HepG2 (cell line): ENCODE data around the gene ANXA9. TPM values are rescaled to one million over a fixed set of nuclear protein-coding genes. Genes with fewer than 3 reads are reported as not detected.

Experiments used
- ATAC-seq: fragments of 200-7000 bp; cut with Tn5 transposase; 3 replicates; pipeline ENCODE4 v1.9.1; 2020; ENCODE audit warnings: mild to moderate bottlenecking, moderate library complexity
- BruUV-seq: library from RNA; stranded (reverse); fragments of 400-500 nt; replicated peaks from 2 replicates; lab custom pipeline; 2021; lab: Mats Ljungman, UMichigan
- CTCF ChIA-PET: fragments of 300-600 bp; formaldehyde crosslinking; extraction: SDS; loops from one replicate; lab custom pipeline; 2021; ENCODE audit warnings: low total read pairs, inconsistent platforms, low intra/inter-chr PET ratio; lab: Yijun Ruan, JAX
- POLR2A ChIA-PET: fragments of 350-600 bp; sonication (Branson Sonifier 250); formaldehyde crosslinking; loops from one replicate; lab custom pipeline; 2020; ENCODE audit warnings: antibody characterized with exemption, inconsistent platforms; lab: Yijun Ruan, JAX
- DNase-seq: peaks from one replicate; pipeline ENCODE4 v3.0.0-alpha.2; 2015; ENCODE audit warnings: low spot score
- FAIRE-seq: peaks from 3 replicates; lab custom pipeline; 2011; peaks lifted over from hg19 to GRCh38; lab: Jason Lieb, UNC
- H2AFZ ChIP-seq: one replicate; pipeline ENCODE4 v1.6.1; 2011; ENCODE audit warnings: low read length, inconsistent platforms
- H3K27ac ChIP-seq: fragments of 300-600 bp; 3 replicates; pipeline ENCODE4 v1.8.0; 2011; ENCODE audit warnings: mixed run types, mild to moderate bottlenecking, mixed read lengths, low read length, inconsistent platforms; ENCODE audit not compliant: insufficient read depth; ENCODE audit errors: extremely low read length
- H3K27me3 ChIP-seq, 2 experiments: fragments of 200-600 bp in 1 of 2; 2 replicates in 1 of 2; 3 replicates in 1 of 2; pipeline versions ENCODE4 v1.6.0 to v1.8.0; 2011; ENCODE audit warnings: low read length in 2 of 2, mild to moderate bottlenecking in 2 of 2, moderate library complexity in 2 of 2, inconsistent platforms in 1 of 2; ENCODE audit not compliant: insufficient read depth in 2 of 2, control insufficient read depth in 1 of 2
- H3K36me3 ChIP-seq, 2 experiments: fragments of 200-600 bp in 1 of 2; replicated peaks in 1 of 2; 2 replicates in 1 of 2; 3 replicates in 1 of 2; pipeline versions ENCODE4 v1.5.1 to v1.8.0; 2011; ENCODE audit warnings: low read length in 2 of 2, inconsistent platforms in 1 of 2; ENCODE audit not compliant: insufficient read depth in 2 of 2, control insufficient read depth in 1 of 2
- H3K4me1 ChIP-seq: 2 replicates; pipeline ENCODE4 v1.5.1; 2012; ENCODE audit warnings: low read length, inconsistent platforms; ENCODE audit not compliant: insufficient read depth
- H3K4me2 ChIP-seq: 2 replicates; pipeline ENCODE4 v1.6.0; 2011; ENCODE audit warnings: low read depth, low read length, inconsistent platforms
- H3K4me3 ChIP-seq, 3 experiments: fragments of 200-600 bp in 1 of 3; sonication (generic), shearing (Covaris generic) in 1 of 3; replicated peaks in 1 of 3; 2 replicates each; pipeline ENCODE4 v1.5.1; 2011 to 2016; ENCODE audit warnings: low read length in 3 of 3, inconsistent platforms in 2 of 3, low read depth in 2 of 3, mild to moderate bottlenecking in 2 of 3, control low read depth in 1 of 3, mixed read lengths in 1 of 3; ENCODE audit not compliant: insufficient read depth in 1 of 3
- H3K79me2 ChIP-seq: one replicate; pipeline ENCODE4 v1.6.1; 2011; ENCODE audit warnings: low read length, inconsistent platforms; ENCODE audit not compliant: insufficient read depth
- H3K9ac ChIP-seq: 2 replicates; pipeline ENCODE4 v1.6.0; 2011; ENCODE audit warnings: mild to moderate bottlenecking, low read depth, low read length, inconsistent platforms; ENCODE audit not compliant: insufficient read depth
- H3K9me3 ChIP-seq: 2 replicates; pipeline ENCODE4 v1.5.1; 2012; ENCODE audit warnings: mild to moderate bottlenecking, low read length
- H4K20me1 ChIP-seq: 2 replicates; pipeline ENCODE4 v1.6.0; 2011; ENCODE audit warnings: inconsistent platforms, mild to moderate bottlenecking, low read length, moderate library complexity; ENCODE audit not compliant: insufficient read depth
- AGO2 ChIP-seq: fragments of 200-400 bp; formaldehyde crosslinking; optimal IDR thresholded peaks from 2 replicates; pipeline ENCODE3; 2017; ENCODE audit warnings: mild to moderate bottlenecking, low read depth, low read length, moderate library complexity
- CCDC6 ChIP-seq: sonication (generic); formaldehyde crosslinking; IDR thresholded peaks from 2 replicates; pipeline ENCODE4 v1.8.1; 2022; ENCODE audit warnings: mild to moderate bottlenecking, missing genetic modification reagents, moderate library complexity
- CEBPB ChIP-seq: IDR thresholded peaks from 2 replicates; pipeline ENCODE4 v1.6.1; 2011; ENCODE audit warnings: low read depth, low read length, improper control_type of control experiment, borderline replicate concordance
- IKZF4 ChIP-seq: sonication (generic); formaldehyde crosslinking; IDR thresholded peaks from 2 replicates; pipeline ENCODE4 v1.5.1; 2020; ENCODE audit warnings: borderline replicate concordance, mild to moderate bottlenecking, low read depth, missing genetic modification reagents; ENCODE audit errors: not compliant biosample characterization
- KAT8 ChIP-seq: IDR thresholded peaks from 2 replicates; pipeline ENCODE4 v1.6.1; 2016; ENCODE audit warnings: missing genetic modification reagents, missing compliant biosample characterization
- KDM2A ChIP-seq: sonication (generic); formaldehyde crosslinking; IDR thresholded peaks from 2 replicates; pipeline ENCODE4 v1.4.0; 2020; ENCODE audit warnings: low read depth, missing genetic modification reagents, borderline replicate concordance
- KLF13 ChIP-seq: sonication (generic); formaldehyde crosslinking; IDR thresholded peaks from 2 replicates; pipeline ENCODE4 v1.4.0; 2020; ENCODE audit warnings: mild to moderate bottlenecking, missing genetic modification reagents
- MIXL1 ChIP-seq: IDR thresholded peaks from 2 replicates; pipeline ENCODE4 v1.6.1; 2016
- PITX1 ChIP-seq: sonication (generic); formaldehyde crosslinking; IDR thresholded peaks from 2 replicates; pipeline ENCODE4 v1.5.1; 2020; ENCODE audit warnings: mild to moderate bottlenecking, missing genetic modification reagents
- RAD21 ChIP-seq: fragments of 450-650 bp; formaldehyde crosslinking; IDR thresholded peaks from 2 replicates; pipeline ENCODE4 v1.5.0; 2020; ENCODE audit warnings: mild to moderate bottlenecking
- RBFOX2 ChIP-seq: fragments of 200-400 bp; formaldehyde crosslinking; IDR thresholded peaks from 2 replicates; pipeline ENCODE4 v1.6.1; 2017; ENCODE audit warnings: low read depth, mild to moderate bottlenecking, low read length
- SMC3 ChIP-seq: IDR thresholded peaks from 2 replicates; pipeline ENCODE4 v1.6.1; 2011; ENCODE audit warnings: low read length, improper control_type of control experiment
- SRSF1 ChIP-seq: fragments of 200-400 bp; formaldehyde crosslinking; optimal IDR thresholded peaks from 2 replicates; pipeline ENCODE3; 2017; ENCODE audit warnings: mild to moderate bottlenecking, low read depth, low read length, moderate library complexity
- STAG1 ChIP-seq: sonication (generic); formaldehyde crosslinking; IDR thresholded peaks from 2 replicates; pipeline ENCODE4 v1.4.0; 2020; ENCODE audit warnings: missing genetic modification reagents
- ZBTB33 ChIP-seq: sonication (generic); formaldehyde crosslinking; IDR thresholded peaks from 2 replicates; pipeline ENCODE4 v1.4.0; 2020; ENCODE audit warnings: missing genetic modification reagents
- ZNF7 ChIP-seq: IDR thresholded peaks from 2 replicates; pipeline ENCODE4 v1.6.1; 2016; ENCODE audit warnings: missing biosample characterization, missing genetic modification reagents
- WGBS: methylation state at CpG from one replicate; pipeline ENCODE4 v1.1.6; 2017; ENCODE audit warnings: low lambda C conversion rate; 5-methylcytosine and 5-hydroxymethylcytosine counted together
- in situ Hi-C: cut with HindIII; loops from 2 replicates; pipeline ENCODE4 v1.10.0; 2017; ENCODE audit warnings: low pct_unique_long_range_greater_than_20kb; ENCODE audit not compliant: extremely low pct_ligation_motif_present
- intact Hi-C: fragments of 100-400 bp; cut with micrococcal nuclease; formaldehyde crosslinking; loops from one replicate; pipeline ENCODE4 v1.10.0; 2022; ENCODE audit not compliant: unreplicated experiment
- polyA plus RNA-seq, 8 experiments: library from polyadenylated mRNA; depleted of rRNA in 3 of 8; stranded (reverse) in 7 of 8; unstranded in 1 of 8; fragments of >200 nt; fragmentation: Illumina TruSeq in 4 of 8; extraction: Trizol in 4 of 8; gene quantifications; 2 replicates each; pipeline versions ENCODE4 v1.2.1 to v1.2.3, GENCODE V29; 2011 to 2016; ENCODE audit warnings: low read depth in 4 of 8, missing spikeins in 1 of 8, mixed read lengths in 1 of 8; ENCODE audit not compliant: insufficient read depth in 1 of 8
- total RNA-seq, 5 experiments: library from RNA; depleted of rRNA; stranded (reverse); fragments of >200 nt; fragmentation: Illumina TruSeq; extraction: Trizol; gene quantifications; 2 replicates each; pipeline ENCODE4 v1.2.3, GENCODE V29; 2016; ENCODE audit warnings: low read depth in 1 of 5
- TF ChIP-seq, protein P1 (sequence below): sonication (generic); formaldehyde crosslinking; IDR thresholded peaks from 2 replicates; pipeline ENCODE4 v1.5.0; 2020; ENCODE audit warnings: missing genetic modification reagents

Gene ANXA9
- total and polyA plus RNA-seq, 2 of the 13 experiments (the other 11 are each of a cell fraction or from before 2014, with no cell fraction given): 13.3 to 23.9 TPM

GRCh38 chr1:150995896-150996295, 13.8 kb downstream of the ANXA9 start (continued):
- TF ChIP-seq, protein P1, sequence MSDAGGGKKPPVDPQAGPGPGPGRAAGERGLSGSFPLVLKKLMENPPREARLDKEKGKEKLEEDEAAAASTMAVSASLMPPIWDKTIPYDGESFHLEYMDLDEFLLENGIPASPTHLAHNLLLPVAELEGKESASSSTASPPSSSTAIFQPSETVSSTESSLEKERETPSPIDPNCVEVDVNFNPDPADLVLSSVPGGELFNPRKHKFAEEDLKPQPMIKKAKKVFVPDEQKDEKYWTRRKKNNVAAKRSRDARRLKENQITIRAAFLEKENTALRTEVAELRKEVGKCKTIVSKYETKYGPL (CRISPR knock-in tag): no peak
- TF ChIP-seq ZBTB33 (CRISPR knock-in tag) (peak; percentile 63; the same call in 1 of the 2 replicates), SMC3 (0 out of 2 replicates have a peak, but pooled peaks have one; percentile 47), KDM2A (0 out of 2 replicates have a peak, but pooled peaks have one; percentile 17), MIXL1 (CRISPR knock-in tag) (0 out of 2 replicates have a peak, but pooled peaks have one; percentile 13), CEBPB (no peak), KLF13 (no peak), KAT8 (CRISPR knock-in tag) (0 out of 2 replicates have a peak, but pooled peaks have one; percentile 14), RAD21 (peak; percentile 66), STAG1 (peak; percentile 75), PITX1 (CRISPR knock-in tag) (no peak)

DNA sequence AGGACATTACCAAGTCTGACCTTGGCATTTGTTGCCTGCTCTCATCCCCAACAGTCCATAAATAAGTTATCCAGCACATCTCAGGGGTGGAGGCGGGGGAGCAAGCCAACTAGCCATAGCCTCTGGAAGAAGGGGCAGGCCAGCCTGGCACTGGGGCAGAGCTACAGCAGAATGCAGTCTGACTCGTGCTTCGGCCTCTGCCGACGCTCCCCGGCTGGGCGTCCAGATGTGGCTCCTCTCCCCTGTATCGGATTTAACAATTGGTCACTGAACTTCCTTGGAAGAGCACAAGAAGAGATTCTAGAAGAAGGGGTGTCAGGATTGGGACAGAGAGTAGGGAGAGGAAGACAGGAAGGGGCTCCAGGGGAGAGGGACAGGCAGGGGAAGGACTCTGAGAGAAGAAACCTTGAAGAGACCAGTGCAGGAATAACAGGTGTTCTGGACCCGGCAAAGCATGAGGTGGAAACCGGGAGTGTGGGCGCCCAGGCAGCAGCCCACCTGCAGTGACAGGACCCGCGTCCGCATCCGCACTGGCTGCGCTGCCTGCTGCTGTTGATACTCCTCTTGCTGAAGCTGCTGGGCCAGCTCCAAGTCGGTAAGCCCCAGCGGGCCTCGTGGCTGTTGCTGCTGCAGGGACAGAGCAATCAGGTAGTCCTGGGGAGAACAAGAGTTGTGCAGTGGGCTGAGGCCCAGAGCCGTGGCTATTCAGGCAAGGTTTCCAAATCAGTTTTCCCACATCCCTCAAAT, 15.2 kb downstream of the ANXA9 start:
- CTCF ChIA-PET: no interaction called here
- no peak overlapping the region for H3K9ac ChIP-seq
- no peak overlapping the region for H2AFZ ChIP-seq
- BruUV-seq: no TSS peak
- H3K4me2 ChIP-seq: no peak overlapping the region
- FAIRE-seq (no peak), ATAC-seq (no peak), DNase-seq (no peak)
- TF ChIP-seq ZNF7: no peak
- no peak for TF ChIP-seq CCDC6 (CRISPR knock-in tag)
- TF ChIP-seq RBFOX2: 0 out of 2 replicates have a peak, but pooled peaks have one; percentile 48
- no peak for TF ChIP-seq IKZF4
- peak; percentile 60 for TF ChIP-seq AGO2
- TF ChIP-seq SRSF1: no peak
- no peaks in the 10 kb centered on the region for H3K79me2 ChIP-seq
- H3K36me3 ChIP-seq: peaks cover 12 to 34% of the 10 kb centered on the region in 2 experiments; a peak in 4 of 5 replicates
- intact Hi-C loops (no loop called here), in situ Hi-C loops (no loop called here)
- H4K20me1 ChIP-seq: no peaks in the 10 kb centered on the region
- POLR2A ChIA-PET: interaction anchor here (0.6 to 5.6 kb wide), 4 partner anchors 9 to 18 kb away, joined by 3 to 55 read pairs (median 28); partner anchors contain the start of genes ANXA9 and MINDY1
- H3K27me3 ChIP-seq: no peaks in the 10 kb centered on the region
- H3K4me1 ChIP-seq: peaks cover 31% of the 10 kb centered on the region
- H3K4me3 ChIP-seq: no peak overlapping the region
- WGBS: 92% methylated on average over 9 of the region's 20 CpGs
- no peaks in the 10 kb centered on the region for H3K9me3 ChIP-seq
- H3K27ac ChIP-seq: no peak overlapping the region
